T-cell (primary cell): ENCODE results near the gene CFLAR. TPM values are rescaled to one million over a fixed set of nuclear protein-coding genes. Genes with fewer than 3 reads are reported as not detected.

ENCODE experiments used
- ATAC-seq, 4 experiments: fragments of 200-7000 bp in 3 of 4; fragments of 150-1000 bp in 1 of 4; cut with Tn5 transposase; replicated peaks in 1 of 4; 1 replicate in 3 of 4; 2 replicates in 1 of 4; pipeline ENCODE4 v1.10.0; 2021; ENCODE audit warnings: moderate library complexity in 3 of 4, mild to moderate bottlenecking in 2 of 4, moderate number of reproducible peaks in 1 of 4
- CTCF ChIA-PET, 2 donors: fragments of 300-600 bp; sonication (Branson Sonifier 250); formaldehyde crosslinking; loops; one replicate each; lab custom pipeline; 2022; ENCODE audit warnings: antibody characterized with exemption in 2 of 2; lab: Charles Lee
- POLR2A ChIA-PET, 2 donors: fragments of 300-600 bp; sonication (Branson Sonifier 250); formaldehyde crosslinking; loops; one replicate each; lab custom pipeline; 2022; ENCODE audit warnings: antibody characterized with exemption in 2 of 2; lab: Charles Lee
- DNase-seq, 35 experiments: peaks; one replicate each; pipeline versions ENCODE4 v3.0.0 to v3.0.0-alpha.2; 2013 to 2023
- H3K27ac ChIP-seq: one replicate; pipeline ENCODE4 v1.5.1; 2013; ENCODE audit warnings: low read length
- H3K27me3 ChIP-seq, 2 experiments: replicated peaks in 1 of 2; 1 replicate in 1 of 2; 2 replicates in 1 of 2; pipeline versions ENCODE4 v1.6.1 to v1.7.0; 2013; ENCODE audit warnings: low read length in 1 of 2, mixed read lengths in 1 of 2; ENCODE audit not compliant: control insufficient read depth in 2 of 2, insufficient read depth in 2 of 2; ENCODE audit errors: extremely low read depth in 1 of 2
- H3K36me3 ChIP-seq, 2 donors: 1 replicate in 1 of 2; 2 replicates in 1 of 2; pipeline versions ENCODE4 v1.6.1 to v1.7.0; 2013; ENCODE audit warnings: low read length in 1 of 2; ENCODE audit not compliant: control insufficient read depth in 2 of 2, insufficient read depth in 1 of 2; ENCODE audit errors: extremely low read depth in 1 of 2
- H3K4me1 ChIP-seq, 2 experiments: 1 replicate in 1 of 2; 2 replicates in 1 of 2; pipeline versions ENCODE4 v1.6.1 to v1.7.0; 2013; ENCODE audit warnings: low read length in 2 of 2, mixed read lengths in 1 of 2; ENCODE audit not compliant: insufficient read depth in 2 of 2, control insufficient read depth in 1 of 2; ENCODE audit errors: extremely low read depth in 1 of 2
- H3K4me3 ChIP-seq, 2 donors: 1 replicate in 1 of 2; 2 replicates in 1 of 2; pipeline versions ENCODE4 v1.5.1 to v1.7.0; 2013; ENCODE audit warnings: mild to moderate bottlenecking in 2 of 2, low read length in 1 of 2, moderate library complexity in 1 of 2; ENCODE audit not compliant: control insufficient read depth in 1 of 2; ENCODE audit errors: extremely low read depth in 1 of 2
- H3K9me3 ChIP-seq: 2 replicates; pipeline ENCODE4 v1.7.0; 2013
- H3K27ac Mint-ChIP-seq, 2 donors: one replicate each; pipeline ENCODE4 v1.8.0; 2020 to 2021; ENCODE audit warnings: mild to moderate bottlenecking in 2 of 2, mixed read lengths in 2 of 2
- H3K27me3 Mint-ChIP-seq, 2 donors: one replicate each; pipeline ENCODE4 v1.8.0; 2021 to 2022; ENCODE audit warnings: mixed read lengths in 2 of 2
- H3K36me3 Mint-ChIP-seq: one replicate; pipeline ENCODE4 v1.8.0; 2021; ENCODE audit warnings: mixed read lengths
- H3K4me1 Mint-ChIP-seq, 3 donors: one replicate each; pipeline ENCODE4 v1.8.0; 2020 to 2022; ENCODE audit warnings: mixed read lengths in 3 of 3, mild to moderate bottlenecking in 1 of 3
- H3K4me3 Mint-ChIP-seq, 3 donors: one replicate each; pipeline ENCODE4 v1.8.0; 2020 to 2022; ENCODE audit warnings: mild to moderate bottlenecking in 3 of 3, mixed read lengths in 3 of 3, moderate library complexity in 3 of 3
- H3K9me3 Mint-ChIP-seq, 3 donors: one replicate each; pipeline ENCODE4 v1.8.0; 2020 to 2022; ENCODE audit warnings: mixed read lengths in 3 of 3
- WGBS: methylation state at CpG from one replicate; pipeline ENCODE4 v1.1.5; 2013; ENCODE audit warnings: missing lambda C conversion rate; ENCODE audit not compliant: insufficient coverage; 5-methylcytosine and 5-hydroxymethylcytosine counted together
- total RNA-seq, 35 experiments: library from RNA in 6 of 35; stranded (reverse) in 6 of 35; fragments of 120-200 nt in 1 of 35; gene quantifications; one replicate each; pipeline versions ENCODE4 v1.2.1 to v1.2.4 and lab custom pipeline; 2013 to 2026

The CFLAR gene
- total RNA-seq, 5 donors from 2014 or later (not counting 1 experiment from before 2014, with no cell fraction given): 188 to 217 (median 208) TPM

GRCh38 chr2:201223089-201224073, 107.4 kb downstream of the CFLAR start:
- WGBS: 20% methylated on average over 1 of the region's 8 CpGs
- Mint-ChIP-seq H3K4me3 (peak overlapping the region; percentile 38 to 56 (median 41)), H3K9me3 (no peaks in the 10 kb centered on the region), H3K27ac (peak overlapping the region; percentile 90 to 94), H3K36me3 (peaks cover 19% of the 10 kb centered on the region), H3K4me1 (peaks cover 44 to 58% (median 49%) of the 10 kb centered on the region in 3 donors), H3K27me3 (no peaks in the 10 kb centered on the region)
- Histone ChIP-seq H3K4me1 (peaks cover 12 to 19% of the 10 kb centered on the region in 2 experiments), H3K36me3 (peaks cover 0 to 18% of the 10 kb centered on the region in 2 donors), H3K27ac (peak overlapping the region; percentile 46), H3K9me3 (no peaks in the 10 kb centered on the region), H3K27me3 (no peaks in the 10 kb centered on the region), H3K4me3 (no peak overlapping the region)
- ChIA-PET POLR2A (interaction anchor here in 1 of 2 donors (0.7 kb wide), 1 partner anchor 10 kb away, joined by 4 read pairs; no protein-coding TSS in a partner anchor), CTCF (interaction anchor here (1.1 to 2.1 kb wide), 3 partner anchors 9 to 11 kb away, joined by 3 to 9 read pairs (median 5); no protein-coding TSS in a partner anchor)
- DNase-seq (no peak), ATAC-seq (peak in 3 of 4 experiments; percentile 16 to 43 (median 18))

Other genes with a start within 250 kb of the CFLAR start
- gene PPIL3, start 227.1 kb upstream of the CFLAR start, total RNA-seq: 10 to 100 TPM; 28.0 to 44.2 (median 30.6) TPM
- 10 to 100 TPM; 11.7 to 29.7 (median 25.0) TPM for gene NIF3L1, start 226.8 kb upstream of the CFLAR start, total RNA-seq
- gene ORC2, start 152.5 kb upstream of the CFLAR start, total RNA-seq: 10 to 100 TPM; 29.9 to 52.4 (median 50.6) TPM
- gene HYCC2, start 44.5 kb upstream of the CFLAR start, total RNA-seq: 10 to 100 TPM; 29.5 to 44.6 (median 36.0) TPM
- gene NDUFB3, start 44.2 kb upstream of the CFLAR start, total RNA-seq: 10 to 100 TPM; 31.4 to 43.7 (median 38.8) TPM
- gene CASP10, start 67.0 kb downstream of the CFLAR start, total RNA-seq: 10 to 100 TPM; 23.3 to 46.4 (median 29.2) TPM
- 100 to 1,000 TPM; 116 to 306 (median 255) TPM for gene CASP8, start 144.4 kb downstream of the CFLAR start, total RNA-seq
- gene FLACC1, start 241.2 kb downstream of the CFLAR start, total RNA-seq: 1 to 10 TPM; 5.3 to 8.4 (median 6.5) TPM